ENCODE data around the gene TNC. TPM values are rescaled to one million over a fixed set of nuclear protein-coding genes. Genes with fewer than 3 reads are reported as not detected.

Gene TNC
- total and polyA plus RNA-seq, 10 of the 15 experiments (the other 5 are each of a cell fraction or from before 2014, with no cell fraction given): 0.05 to 4.2 (median 0.14) TPM

GRCh38 chr9:115084157-115084556 lies 33.8 kb downstream of the TNC start:
- DNase-seq (ENCODE audit: low read depth, low spot score) (no peak), FAIRE-seq (no peak), ATAC-seq (no peak)
- BruUV-seq (replicated peaks): no TSS peak
- Histone ChIP-seq H2AFZ (ENCODE audit: control insufficient read depth, low read depth, low read length) (no peak overlapping the region), H3K4me3 (no peak overlapping the region), H4K20me1 (ENCODE audit: control insufficient read depth, insufficient read depth) (no peaks in the 10 kb centered on the region), H3K4me2 (ENCODE audit: control insufficient read depth, insufficient read depth) (no peak overlapping the region), H3K27me3 (replicated peaks in 1 of 2; ENCODE audit: control insufficient read depth in 2 of 2, insufficient read depth in 2 of 2, low read length in 1 of 2) (peaks cover 0 to 2% of the 10 kb centered on the region in 2 experiments; a peak in 2 of 4 replicates), H3K4me1 (ENCODE audit: control insufficient read depth, insufficient read depth, low read length) (no peaks in the 10 kb centered on the region), H3K36me3 (ENCODE audit: control insufficient read depth in 2 of 2, insufficient read depth in 2 of 2, low read length in 1 of 2) (no peaks in the 10 kb centered on the region), H3K79me2 (ENCODE audit: control insufficient read depth, insufficient read depth, low read length) (no peaks in the 10 kb centered on the region), H3K27ac (ENCODE audit: control insufficient read depth, insufficient read depth) (no peak overlapping the region), H3K9me3 (replicated peaks; ENCODE audit: control insufficient read depth, insufficient read depth, low read length) (no peaks in the 10 kb centered on the region), H3K9ac (ENCODE audit: control insufficient read depth, insufficient read depth, low read length) (no peak overlapping the region)
- intact Hi-C loops (cut with micrococcal nuclease; ENCODE audit: unreplicated experiment): no loop called here
- ChIA-PET POLR2A (no interaction called here), RAD21 (ENCODE audit: unreplicated experiment) (no interaction called here), SMC1A (ENCODE audit: uncharacterized antibody, unreplicated experiment) (no interaction called here), CTCF (no interaction called here)
- in situ Hi-C loops (cut with MboI): no loop called here
- TF ChIP-seq ZBTB11 (CRISPR knock-in tag; IDR thresholded peaks at IDR 0.05): no peak
- no peak for TF ChIP-seq GATAD2B (conservative IDR thresholded peaks at IDR 0.05; ENCODE audit: low read depth)
- no peak for TF ChIP-seq SIN3A (IDR thresholded peaks at IDR 0.05; ENCODE audit: low read depth, low read length)
- no peak for TF ChIP-seq RAD21 (IDR thresholded peaks at IDR 0.05; ENCODE audit: insufficient read depth, low read depth, low read length)
- no peak for TF ChIP-seq ATF3 (IDR thresholded peaks at IDR 0.05; ENCODE audit: borderline replicate concordance, extremely low read depth, low read depth, low read length)
- TF ChIP-seq PAX5 (IDR thresholded peaks at IDR 0.05; ENCODE audit: borderline replicate concordance, low read depth, low read length): no peak
- no peak for TF ChIP-seq PRDM15 (CRISPR knock-in tag; IDR thresholded peaks at IDR 0.05)
- TF ChIP-seq WRNIP1 (IDR thresholded peaks at IDR 0.05; ENCODE audit: borderline replicate concordance, low read depth, low read length): no peak
- 10% methylated on average over 12 of the region's 12 CpGs for WGBS (ENCODE audit: insufficient coverage, insufficient replicate concordance, low lambda C conversion rate, missing lambda C conversion rate)
